ENCODE data around the gene PSMD4. TPM values are rescaled to one million over a fixed set of nuclear protein-coding genes. Genes with fewer than 3 reads are reported as not detected.

PSMD4 gene
- total and polyA plus RNA-seq, 2 of the 8 experiments (the other 6 are each of a cell fraction or from before 2014, with no cell fraction given): 216 to 284 TPM

GRCh38 chr1:151213560-151213959, 41.0 kb upstream of the PSMD4 start:
- DNase-seq (ENCODE audit: low read depth in 1 of 2, low spot score in 2 of 2) (no peak), FAIRE-seq (no peak)
- Histone ChIP-seq H2BK15ac (ENCODE audit: low read length) (no peak overlapping the region), H3K14ac (ENCODE audit: insufficient read length) (no peak overlapping the region), H3K4me2 (ENCODE audit: insufficient read depth in 1 of 2, low read depth in 2 of 2, low read length in 2 of 2) (no peak overlapping the region), H3K23me2 (ENCODE audit: low read depth, low read length) (no peaks in the 10 kb centered on the region), H3K23ac (ENCODE audit: insufficient read length) (no peak overlapping the region), H2BK20ac (ENCODE audit: low read length) (no peak overlapping the region), H3K4ac (replicated peaks; ENCODE audit: insufficient read length, low read depth, low read length) (no peak overlapping the region), H3K27ac (ENCODE audit: low read depth, low read length) (no peak overlapping the region), H2AK5ac (ENCODE audit: low read depth, low read length) (no peak overlapping the region), H2BK120ac (replicated peaks; ENCODE audit: low read depth, low read length) (no peak overlapping the region), H4K91ac (replicated peaks; ENCODE audit: insufficient read length, low read length) (no peak overlapping the region), H3K27me3 (replicated peaks in 1 of 4; ENCODE audit: control insufficient read depth in 3 of 4, extremely low read depth in 1 of 4, insufficient read depth in 3 of 4, low read length in 3 of 4) (no peaks in the 10 kb centered on the region), H3K79me1 (ENCODE audit: low read depth, low read length) (peaks cover 2% of the 10 kb centered on the region; the same call in 1 of the 2 replicates), H2BK5ac (ENCODE audit: low read depth, low read length) (no peak overlapping the region), H3K36me3 (ENCODE audit: control insufficient read depth in 2 of 4, insufficient read depth in 4 of 4, low read length in 3 of 4) (peaks cover 0 to 16% (median 5%) of the 10 kb centered on the region in 4 experiments; a peak in 4 of 8 replicates), H3K9ac (replicated peaks in 1 of 4; ENCODE audit: extremely low read depth in 1 of 4, low read depth in 3 of 4, low read length in 3 of 4) (no peak overlapping the region), H3K4me1 (replicated peaks in 1 of 4; ENCODE audit: control insufficient read depth in 3 of 4, insufficient read depth in 4 of 4, low read length in 3 of 4) (no peaks in the 10 kb centered on the region), H2AFZ (ENCODE audit: low read length) (no peak overlapping the region), H3K18ac (ENCODE audit: extremely low read depth, low read length) (no peak overlapping the region), H3K79me2 (ENCODE audit: control insufficient read depth in 1 of 2, insufficient read depth in 2 of 2, low read length in 2 of 2) (peaks cover 3 to 87% of the 10 kb centered on the region in 2 experiments; a peak in 3 of 4 replicates), H3K9me3 (ENCODE audit: insufficient read depth in 2 of 2, low read depth in 1 of 2, low read length in 1 of 2) (no peaks in the 10 kb centered on the region), H3K4me3 (ENCODE audit: extremely low read depth in 1 of 4, insufficient read depth in 2 of 4, low read depth in 3 of 4, low read length in 4 of 4) (no peak overlapping the region), H3K56ac (replicated peaks; ENCODE audit: insufficient read length, low read depth, low read length) (no peak overlapping the region), H4K5ac (ENCODE audit: insufficient read length, low read depth, low read length) (no peak overlapping the region), H4K20me1 (replicated peaks in 1 of 2; ENCODE audit: control insufficient read depth in 1 of 2, insufficient read depth in 2 of 2, low read length in 2 of 2) (peaks cover 1 to 14% of the 10 kb centered on the region in 2 experiments), H2BK12ac (ENCODE audit: low read depth, low read length) (no peak overlapping the region), H4K8ac (ENCODE audit: extremely low read depth, insufficient read depth, low read length) (no peak overlapping the region)
- CTCF ChIA-PET (ENCODE audit: partially characterized antibody): no interaction called here
- POLR2A ChIA-PET (ENCODE audit: partially characterized antibody): interaction anchor here (1.0 kb wide), 1 partner anchor 15 kb away, joined by 3 read pairs; no protein-coding TSS in a partner anchor
- TF ChIP-seq RFX5 (IDR thresholded peaks at IDR 0.05; ENCODE audit: borderline replicate concordance, low read depth, low read length) (no peak), SIX5 (IDR thresholded peaks at IDR 0.05; ENCODE audit: low read depth, low read length) (no peak), SIRT6 (IDR thresholded peaks at IDR 0.05; ENCODE audit: low read length) (no peak), MAX (IDR thresholded peaks at IDR 0.05) (no peak), POLR2AphosphoS5 (IDR thresholded peaks at IDR 0.05; ENCODE audit: low read depth, low read length) (no peak)
- 49% methylated on average over 2 of the region's 2 CpGs; no CpG with 5 or more reads in 1 of the 2 experiments for WGBS, 2 experiments (ENCODE audit: extremely low coverage in 1 of 2, insufficient coverage in 1 of 2, insufficient read length in 1 of 2, insufficient replicate concordance in 2 of 2, low coverage in 1 of 2, low lambda C conversion rate in 2 of 2, missing lambda C conversion rate in 1 of 2)

Measured in H1 (cell line).